ENCODE results near the gene LYAR.

DNA sequence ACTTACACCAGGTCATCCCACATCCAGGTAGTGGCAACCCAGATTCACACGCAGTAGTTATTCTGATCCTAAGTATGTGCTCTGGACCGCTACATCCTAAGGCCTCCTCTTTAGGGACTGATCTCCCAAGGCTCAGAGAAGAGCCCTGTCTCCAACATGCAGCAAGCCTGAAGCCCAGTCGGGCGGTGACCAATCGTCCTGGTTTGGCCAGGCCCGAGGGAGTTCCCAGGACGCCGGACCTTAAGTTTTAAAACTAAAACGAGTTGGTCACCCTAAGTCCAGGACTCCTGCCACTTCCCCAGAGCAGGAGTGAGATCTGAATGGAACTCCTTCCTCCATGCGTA, 385 bp downstream of the LYAR start:
- no peak for TF ChIP-seq POLR2A (IDR thresholded peaks at IDR 0.05)
- TF ChIP-seq, protein P1, sequence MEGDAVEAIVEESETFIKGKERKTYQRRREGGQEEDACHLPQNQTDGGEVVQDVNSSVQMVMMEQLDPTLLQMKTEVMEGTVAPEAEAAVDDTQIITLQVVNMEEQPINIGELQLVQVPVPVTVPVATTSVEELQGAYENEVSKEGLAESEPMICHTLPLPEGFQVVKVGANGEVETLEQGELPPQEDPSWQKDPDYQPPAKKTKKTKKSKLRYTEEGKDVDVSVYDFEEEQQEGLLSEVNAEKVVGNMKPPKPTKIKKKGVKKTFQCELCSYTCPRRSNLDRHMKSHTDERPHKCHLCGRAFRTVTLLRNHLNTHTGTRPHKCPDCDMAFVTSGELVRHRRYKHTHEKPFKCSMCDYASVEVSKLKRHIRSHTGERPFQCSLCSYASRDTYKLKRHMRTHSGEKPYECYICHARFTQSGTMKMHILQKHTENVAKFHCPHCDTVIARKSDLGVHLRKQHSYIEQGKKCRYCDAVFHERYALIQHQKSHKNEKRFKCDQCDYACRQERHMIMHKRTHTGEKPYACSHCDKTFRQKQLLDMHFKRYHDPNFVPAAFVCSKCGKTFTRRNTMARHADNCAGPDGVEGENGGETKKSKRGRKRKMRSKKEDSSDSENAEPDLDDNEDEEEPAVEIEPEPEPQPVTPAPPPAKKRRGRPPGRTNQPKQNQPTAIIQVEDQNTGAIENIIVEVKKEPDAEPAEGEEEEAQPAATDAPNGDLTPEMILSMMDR (IDR thresholded peaks at IDR 0.05), result no peak
